GOT3 (cell line): Measurements from ENCODE around the gene CROT.

ENCODE experiments used
- DNase-seq: peaks from one replicate; lab custom pipeline; 2025; ENCODE audit warnings: mixed read lengths; lab: John Stamatoyannopoulos, UW

The CROT gene

GRCh38 chr7:87342231-87342630 is 3.2 kb upstream of the CROT start:
- no peak for DNase-seq

- no peak for DNase-seq
Observed at GRCh38 chr7:87344446-87344845, 1.0 kb upstream of the CROT start.

DNA sequence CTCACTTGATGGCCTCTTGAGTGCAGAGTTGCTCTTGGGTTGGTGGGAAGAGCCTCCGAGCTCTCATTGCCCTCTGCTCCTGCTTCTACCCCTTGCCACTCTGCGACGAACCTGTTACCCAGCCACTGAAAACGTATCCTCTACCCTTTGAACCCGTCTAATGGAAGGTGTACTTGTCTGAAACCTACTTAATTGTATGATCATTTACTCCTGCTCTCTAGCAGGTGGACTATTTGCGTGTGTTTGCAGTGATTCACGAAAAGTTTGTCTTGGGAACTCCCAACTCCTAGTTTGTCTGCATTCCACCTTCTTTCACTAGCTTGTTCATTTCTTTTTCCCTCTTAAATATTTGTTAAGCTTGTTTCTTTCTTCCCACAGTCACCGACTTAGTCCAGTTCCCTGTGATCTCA is 503 bp downstream of the CROT start:
- DNase-seq: no peak

- DNase-seq: no peak
Observed at GRCh38 chr7:87347207-87347606, 1.7 kb downstream of the CROT start.

DNA sequence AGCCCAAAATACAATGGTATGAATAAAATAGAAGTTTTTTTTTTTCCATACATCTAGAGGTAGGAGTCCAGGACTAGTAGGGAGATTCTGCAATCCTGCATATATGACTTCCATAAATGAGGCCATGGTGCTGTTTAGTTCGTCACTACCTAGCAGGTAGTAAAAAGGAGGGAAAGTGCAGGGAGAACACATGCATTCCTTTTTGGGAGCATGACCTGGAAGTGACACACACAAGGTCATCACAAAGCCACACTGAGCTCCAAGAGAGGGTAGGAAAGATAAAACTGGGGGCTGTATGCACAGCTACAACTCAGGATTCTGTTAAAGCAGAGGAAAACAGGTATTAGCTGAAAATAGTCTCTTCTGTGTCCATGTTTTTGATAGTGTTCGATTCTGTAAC is 2.2 kb downstream of the CROT start:
- DNase-seq: no peak

GRCh38 chr7:87354749-87355148 is 9.3 kb downstream of the CROT start:
- DNase-seq: no peak

DNA sequence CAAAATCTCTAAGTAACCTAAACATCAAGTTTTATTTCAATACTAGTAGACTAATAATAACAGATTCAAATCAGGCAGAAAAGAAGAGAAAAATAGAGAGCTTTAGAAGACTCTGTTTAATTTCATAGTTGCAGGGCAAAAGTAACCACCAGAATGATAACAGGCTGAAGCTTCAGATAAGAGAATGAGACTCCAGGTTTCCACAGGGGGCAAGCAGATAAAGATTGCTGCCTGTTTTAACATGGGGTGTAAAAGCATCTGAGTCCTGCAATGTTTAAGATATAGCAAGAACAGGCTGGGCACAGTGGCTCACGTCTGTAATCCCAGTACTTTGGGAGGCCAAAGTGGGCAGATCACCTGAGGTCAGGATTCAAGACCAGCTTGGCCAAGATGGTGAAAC is 11.0 kb downstream of the CROT start:
- no peak for DNase-seq

DNA sequence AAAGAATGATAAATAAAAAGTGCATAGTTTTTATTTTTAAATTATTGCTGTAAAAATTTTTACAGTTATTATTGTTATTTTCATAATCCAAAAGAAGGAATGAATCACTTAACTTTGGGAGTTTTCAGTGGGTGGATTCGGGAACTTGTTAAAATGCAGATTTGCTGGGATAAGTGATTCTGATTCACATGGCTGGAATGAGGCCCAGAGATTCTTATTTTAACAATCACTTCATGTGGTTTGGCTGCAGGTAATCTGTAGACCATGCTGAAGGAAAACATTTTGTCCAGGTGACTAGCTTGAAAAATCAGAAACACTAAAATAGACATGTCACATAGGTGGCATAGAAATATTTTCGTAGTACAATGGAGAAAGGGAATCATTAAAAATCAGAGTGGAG is 13.9 kb downstream of the CROT start:
- DNase-seq: no peak

GRCh38 chr7:87361320-87361719 is 15.9 kb downstream of the CROT start:
- no peak for DNase-seq

GRCh38 chr7:87363342-87363741 is 17.9 kb downstream of the CROT start:
- no peak for DNase-seq

DNA sequence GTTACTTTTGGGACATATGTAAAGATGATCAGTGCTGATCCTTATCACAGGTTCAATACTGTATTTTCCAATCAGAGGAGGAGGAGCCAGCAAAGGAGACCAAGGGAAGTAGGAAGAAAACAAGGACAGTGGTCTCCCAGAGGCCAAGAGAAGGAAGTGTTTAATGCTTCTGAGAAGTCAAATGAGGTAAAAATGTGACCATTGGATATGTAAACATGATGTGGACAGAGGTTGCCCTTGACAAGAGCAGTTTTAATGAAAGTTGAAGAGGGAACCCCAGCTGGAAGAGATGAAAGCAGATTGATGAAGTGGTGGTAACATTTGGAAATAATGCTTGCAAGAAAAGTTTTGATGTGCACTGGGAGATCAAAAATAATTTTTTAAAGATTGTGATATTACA is 18.8 kb downstream of the CROT start:
- DNase-seq: no peak

DNA sequence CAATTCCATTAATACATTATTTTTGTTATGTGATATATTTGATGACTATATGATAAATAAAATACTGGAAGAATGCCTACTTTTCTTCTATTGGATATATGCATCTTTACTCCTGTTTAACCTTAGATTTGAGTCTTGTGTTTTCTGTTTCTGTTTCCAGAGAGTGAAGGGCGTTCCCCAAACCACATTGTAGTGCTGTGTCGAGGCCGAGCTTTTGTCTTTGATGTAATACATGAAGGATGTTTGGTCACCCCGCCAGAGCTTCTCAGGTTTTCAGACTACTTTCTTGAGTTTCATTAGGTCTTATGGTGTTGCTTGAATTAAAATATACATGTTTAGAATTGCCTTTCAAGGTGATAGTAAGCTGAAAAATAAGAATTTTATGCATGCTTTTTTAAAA is 23.8 kb downstream of the CROT start:
- DNase-seq: no peak

- no peak for DNase-seq
Observed at GRCh38 chr7:87370660-87371180, 25.3 kb downstream of the CROT start.

- no peak for DNase-seq
Observed at GRCh38 chr7:87375662-87376435, 30.4 kb downstream of the CROT start.

DNA sequence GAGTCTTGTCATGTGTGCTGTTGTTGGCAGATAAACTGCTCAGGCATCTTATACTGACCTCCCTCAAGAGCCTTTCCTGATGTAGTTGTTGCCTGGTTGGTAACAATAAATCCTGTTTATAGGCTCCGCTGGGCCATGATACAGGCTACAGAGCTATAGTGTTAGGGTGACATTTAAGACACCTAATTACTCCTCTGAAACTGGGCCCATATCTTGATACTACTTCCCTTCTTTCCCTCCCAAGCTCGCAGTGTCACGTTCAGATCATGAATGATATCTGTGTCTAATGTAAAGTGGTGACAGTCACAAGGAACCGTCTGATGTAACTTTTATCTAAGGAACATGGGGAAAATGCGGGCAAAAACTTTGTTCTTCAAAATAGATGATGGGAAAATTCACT is 35.4 kb downstream of the CROT start:
- DNase-seq: no peak

DNA sequence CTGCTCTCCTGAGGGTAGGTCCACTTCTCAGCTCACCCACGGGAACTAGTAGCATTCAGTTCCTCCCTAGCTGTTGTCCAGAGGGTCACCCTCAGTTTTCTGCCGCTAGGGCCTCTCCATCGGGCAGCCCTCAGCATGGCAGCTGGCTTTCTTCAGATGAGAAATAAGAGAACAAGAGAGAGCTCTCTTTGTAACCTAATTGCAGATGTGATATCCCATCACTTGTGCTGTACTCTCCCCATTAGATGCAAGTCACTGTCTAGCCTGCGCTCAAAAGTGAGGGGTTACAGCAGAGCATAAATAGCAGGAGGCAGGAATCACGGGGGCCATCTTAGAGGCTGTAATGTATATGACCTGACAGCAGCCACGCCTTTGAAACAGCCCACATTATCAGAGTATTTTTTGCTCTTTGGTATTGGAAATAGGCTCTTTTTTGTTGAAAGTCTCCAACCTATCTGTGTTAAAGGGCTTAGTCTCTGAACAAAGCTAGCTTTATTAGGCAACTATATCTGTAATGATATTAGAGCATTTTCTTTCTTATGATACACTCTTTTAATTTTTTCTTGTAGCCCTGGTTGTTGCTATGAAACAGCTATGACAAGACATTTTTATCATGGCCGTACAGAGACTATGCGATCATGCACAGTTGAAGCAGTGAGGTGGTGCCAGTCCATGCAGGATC is 45.7 kb downstream of the CROT start:
- DNase-seq: no peak

DNA sequence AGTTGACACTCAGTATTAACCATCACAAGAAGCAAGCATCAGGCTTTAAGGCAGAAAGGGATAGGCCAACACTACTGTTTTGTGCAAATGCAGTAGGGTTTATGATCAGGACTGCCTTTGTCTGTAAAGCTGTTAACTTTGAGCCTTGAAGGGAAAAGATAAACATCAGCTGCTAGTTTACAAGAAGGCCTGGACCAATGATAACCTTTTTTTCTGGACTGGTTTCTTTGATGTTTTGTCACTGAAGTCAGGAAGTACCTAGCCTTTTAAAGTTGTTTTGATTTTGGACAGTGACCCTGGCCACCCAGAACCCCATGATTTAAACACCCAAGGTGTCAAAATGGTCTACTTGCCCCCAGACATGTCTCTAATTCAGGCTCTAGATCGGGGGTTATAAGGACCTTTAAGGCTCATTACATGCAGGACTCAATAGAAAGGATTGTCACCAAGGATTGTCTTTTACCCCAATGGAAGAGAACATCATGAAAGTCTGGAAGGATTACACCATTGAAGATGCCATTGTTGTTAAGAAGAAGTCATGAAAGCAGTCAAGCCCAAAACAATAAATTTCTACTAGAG is 50.1 kb downstream of the CROT start:
- DNase-seq: no peak

DNA sequence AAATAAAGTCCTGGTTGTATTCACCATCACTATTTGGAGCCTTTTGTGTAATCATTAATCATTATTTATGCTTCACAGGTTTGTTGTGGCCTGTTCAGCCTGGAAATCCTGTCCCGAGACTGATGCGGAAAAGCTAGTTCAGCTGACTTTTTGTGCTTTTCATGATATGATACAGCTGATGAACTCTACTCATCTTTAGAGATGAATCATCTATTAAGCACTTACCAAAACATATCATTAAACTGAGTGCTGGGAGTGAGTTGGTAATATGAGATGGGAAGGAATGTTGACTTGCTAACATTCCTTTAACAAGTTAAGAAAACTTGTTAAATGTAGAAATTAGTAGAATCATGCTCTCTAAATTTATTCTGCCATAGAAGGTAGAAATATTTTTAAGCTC is 53.0 kb downstream of the CROT start:
- DNase-seq: no peak

DNA sequence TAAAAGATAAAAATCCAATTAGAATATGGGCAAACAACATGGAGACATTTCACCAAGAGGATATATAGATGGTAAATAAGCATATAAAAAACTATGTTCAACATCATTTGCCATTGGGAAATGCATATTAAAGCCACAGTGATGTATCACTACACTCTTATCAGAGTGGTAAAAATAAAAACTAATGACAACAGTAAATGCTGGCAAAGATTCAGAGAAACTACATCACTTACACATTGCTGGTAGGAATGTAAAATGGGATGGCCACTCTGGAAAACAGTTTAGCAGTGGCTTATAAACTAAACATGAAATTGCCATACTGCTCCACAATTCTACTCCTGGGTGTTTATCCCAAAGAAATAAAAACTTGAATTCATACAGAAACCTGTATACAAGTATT is 59.2 kb downstream of the CROT start:
- no peak for DNase-seq

- no peak for DNase-seq
Observed at GRCh38 chr7:87411186-87411585, 65.7 kb downstream of the CROT start.

DNA sequence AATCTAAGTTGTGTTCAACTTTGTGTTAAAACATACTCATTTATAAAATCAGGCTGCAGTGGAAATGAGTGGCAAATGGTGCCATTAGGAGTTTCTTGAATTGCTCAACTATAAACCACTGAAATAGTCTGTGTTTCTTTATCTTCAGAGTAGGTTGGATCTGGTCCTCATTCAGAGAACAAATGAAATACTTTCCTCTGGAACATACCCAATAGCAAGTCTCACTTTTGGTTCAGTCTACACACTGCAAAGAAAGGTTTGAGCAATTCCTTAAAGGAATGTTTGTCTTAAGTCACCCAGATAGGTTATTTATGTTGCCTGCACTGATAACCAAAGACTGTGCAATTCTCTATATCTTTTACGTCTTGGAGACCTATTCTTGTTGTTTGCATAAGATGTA is 67.6 kb downstream of the CROT start:
- no peak for DNase-seq

GRCh38 chr7:87413951-87414793 is 68.7 kb downstream of the CROT start:
- DNase-seq: no peak
